ENCODE results near the gene MRPL22. TPM values are rescaled to one million over a fixed set of nuclear protein-coding genes. Genes with fewer than 3 reads are reported as not detected.
A peak's percentile ranks its signal among the peaks of the same experiment; 100 is the strongest.

The MRPL22 gene
- total and polyA plus RNA-seq, 7 donors, result 13.8 to 73.1 (median 40.0) TPM

DNA sequence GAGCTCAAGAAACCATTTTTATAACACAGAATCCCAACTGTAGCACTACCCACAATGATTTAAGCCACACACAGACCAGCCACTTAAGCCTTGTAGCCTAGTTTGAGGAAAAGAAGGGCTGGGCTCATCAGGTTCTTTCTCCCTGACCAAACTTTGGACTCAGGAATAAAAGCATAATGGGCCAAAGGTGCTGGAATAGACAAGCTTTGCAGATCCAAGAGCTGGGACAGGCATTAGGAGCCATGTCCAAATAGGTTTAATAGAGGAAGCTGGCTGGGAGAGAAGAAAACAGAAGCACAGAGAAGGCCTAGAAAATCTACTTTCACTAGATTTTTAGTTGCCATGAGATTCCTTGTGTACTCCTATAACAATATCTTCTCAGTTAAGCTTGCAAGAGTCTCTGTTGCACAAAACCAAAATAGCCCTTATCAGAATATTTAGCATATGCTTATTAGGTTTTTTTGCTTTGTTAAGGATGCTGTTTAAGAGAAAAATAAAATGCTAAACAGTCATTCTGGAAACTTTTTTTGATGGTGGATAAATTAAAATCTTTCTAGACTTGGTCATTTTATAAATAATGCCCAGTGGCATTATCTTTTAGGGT is 44.2 kb upstream of the MRPL22 start:
- H3K27ac ChIP-seq, result no peak overlapping the region
- no peak for DNase-seq
- no peaks in the 10 kb centered on the region for H3K27me3 ChIP-seq
- intact Hi-C loops (cut with DNase I), result no loop called here
- H3K4me3 ChIP-seq, result no peak overlapping the region
- no peaks in the 10 kb centered on the region for H3K9me3 ChIP-seq
- no peaks in the 10 kb centered on the region for H3K4me1 ChIP-seq
- no peak for TF ChIP-seq POLR2A (IDR thresholded peaks at IDR 0.05)
- no peak for TF ChIP-seq EP300 (IDR thresholded peaks at IDR 0.05)
- TF ChIP-seq POLR2AphosphoS5 (IDR thresholded peaks at IDR 0.05), result no peak
- TF ChIP-seq, protein P1, sequence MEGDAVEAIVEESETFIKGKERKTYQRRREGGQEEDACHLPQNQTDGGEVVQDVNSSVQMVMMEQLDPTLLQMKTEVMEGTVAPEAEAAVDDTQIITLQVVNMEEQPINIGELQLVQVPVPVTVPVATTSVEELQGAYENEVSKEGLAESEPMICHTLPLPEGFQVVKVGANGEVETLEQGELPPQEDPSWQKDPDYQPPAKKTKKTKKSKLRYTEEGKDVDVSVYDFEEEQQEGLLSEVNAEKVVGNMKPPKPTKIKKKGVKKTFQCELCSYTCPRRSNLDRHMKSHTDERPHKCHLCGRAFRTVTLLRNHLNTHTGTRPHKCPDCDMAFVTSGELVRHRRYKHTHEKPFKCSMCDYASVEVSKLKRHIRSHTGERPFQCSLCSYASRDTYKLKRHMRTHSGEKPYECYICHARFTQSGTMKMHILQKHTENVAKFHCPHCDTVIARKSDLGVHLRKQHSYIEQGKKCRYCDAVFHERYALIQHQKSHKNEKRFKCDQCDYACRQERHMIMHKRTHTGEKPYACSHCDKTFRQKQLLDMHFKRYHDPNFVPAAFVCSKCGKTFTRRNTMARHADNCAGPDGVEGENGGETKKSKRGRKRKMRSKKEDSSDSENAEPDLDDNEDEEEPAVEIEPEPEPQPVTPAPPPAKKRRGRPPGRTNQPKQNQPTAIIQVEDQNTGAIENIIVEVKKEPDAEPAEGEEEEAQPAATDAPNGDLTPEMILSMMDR (IDR thresholded peaks at IDR 0.05), result no peak
- H3K36me3 ChIP-seq, result peaks cover 9 to 100% (median 51%) of the 10 kb centered on the region in 4 donors

DNA sequence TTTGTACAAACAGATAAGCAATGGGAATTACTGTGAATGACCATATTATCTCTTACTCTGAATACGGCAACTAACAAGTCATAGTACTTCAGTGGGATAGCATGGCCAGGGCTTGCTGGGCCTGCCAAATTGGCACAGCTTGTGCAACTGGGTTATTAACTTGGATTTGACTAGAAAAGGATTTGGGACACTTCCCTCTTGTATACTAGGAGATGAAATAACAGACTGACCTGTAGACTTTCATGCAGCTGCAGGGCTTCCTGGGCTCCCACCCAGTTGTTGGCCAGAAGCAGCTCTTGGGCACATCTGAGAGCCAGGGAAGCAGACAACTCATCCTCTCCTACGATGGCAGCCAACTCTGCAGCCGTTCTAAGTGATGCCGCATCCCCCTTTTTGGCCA is 42.7 kb upstream of the MRPL22 start:
- intact Hi-C loops (cut with DNase I), result no loop called here
- no peak for TF ChIP-seq POLR2AphosphoS5 (IDR thresholded peaks at IDR 0.05)
- TF ChIP-seq, protein P1 (IDR thresholded peaks at IDR 0.05), result no peak
- no peak for TF ChIP-seq POLR2A (IDR thresholded peaks at IDR 0.05)
- no peak for TF ChIP-seq EP300 (IDR thresholded peaks at IDR 0.05)
- WGBS, 2 donors, result 94 to 95% methylated on average over 4 of the region's 4 CpGs
- no peak overlapping the region for H3K27ac ChIP-seq
- no peaks in the 10 kb centered on the region for H3K27me3 ChIP-seq
- peaks cover 9 to 100% (median 52%) of the 10 kb centered on the region in 4 donors for H3K36me3 ChIP-seq
- no peaks in the 10 kb centered on the region for H3K4me1 ChIP-seq
- no peak for DNase-seq
- no peak overlapping the region for H3K4me3 ChIP-seq
- H3K9me3 ChIP-seq, result no peaks in the 10 kb centered on the region

DNA sequence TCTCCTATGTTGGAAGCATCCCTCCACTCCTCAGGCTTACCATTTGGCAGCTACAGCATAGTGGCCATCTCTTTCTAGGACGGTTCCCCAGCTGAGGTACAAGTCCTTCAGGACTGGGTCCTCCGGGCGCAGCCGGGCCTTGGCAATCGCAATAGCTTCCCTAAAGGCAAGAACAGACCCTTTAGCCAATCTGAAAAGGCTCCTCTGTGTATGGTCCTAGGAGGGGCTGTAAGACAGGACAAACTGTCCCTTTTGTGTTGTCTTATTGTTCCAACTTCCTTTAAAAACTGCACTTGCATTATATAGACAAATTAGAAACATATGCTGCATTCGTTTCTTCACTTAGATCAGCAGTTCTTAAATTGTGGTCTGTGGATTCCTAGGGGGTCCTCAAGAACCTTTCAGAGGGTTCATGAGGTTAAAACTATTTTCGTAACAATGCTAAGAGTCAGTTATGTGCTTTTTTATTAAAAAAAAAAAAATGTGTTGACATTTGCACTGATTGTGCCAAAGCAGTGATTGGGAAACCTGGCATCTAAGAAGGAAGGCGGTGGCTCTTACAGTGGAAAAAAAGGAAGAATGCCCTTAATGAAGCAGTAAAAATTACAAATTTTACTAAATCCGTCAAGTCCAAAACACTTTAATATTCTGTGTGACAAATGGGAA is 41.6 kb upstream of the MRPL22 start:
- Histone ChIP-seq H3K27me3 (no peaks in the 10 kb centered on the region), H3K36me3 (peaks cover 9 to 100% (median 43%) of the 10 kb centered on the region in 4 donors), H3K9me3 (no peaks in the 10 kb centered on the region), H3K27ac (peak overlapping the region in 1 of 4 donors; percentile 55), H3K4me3 (no peak overlapping the region), H3K4me1 (no peaks in the 10 kb centered on the region)
- no peak for TF ChIP-seq POLR2A (IDR thresholded peaks at IDR 0.05)
- TF ChIP-seq, protein P1 (IDR thresholded peaks at IDR 0.05), result no peak
- no peak for TF ChIP-seq EP300 (IDR thresholded peaks at IDR 0.05)
- TF ChIP-seq POLR2AphosphoS5 (IDR thresholded peaks at IDR 0.05), result no peak
- 96 to 97% methylated on average over 9 of the region's 9 CpGs for WGBS, 2 donors
- intact Hi-C loops (cut with DNase I), result no loop called here
- no peak for DNase-seq

DNA sequence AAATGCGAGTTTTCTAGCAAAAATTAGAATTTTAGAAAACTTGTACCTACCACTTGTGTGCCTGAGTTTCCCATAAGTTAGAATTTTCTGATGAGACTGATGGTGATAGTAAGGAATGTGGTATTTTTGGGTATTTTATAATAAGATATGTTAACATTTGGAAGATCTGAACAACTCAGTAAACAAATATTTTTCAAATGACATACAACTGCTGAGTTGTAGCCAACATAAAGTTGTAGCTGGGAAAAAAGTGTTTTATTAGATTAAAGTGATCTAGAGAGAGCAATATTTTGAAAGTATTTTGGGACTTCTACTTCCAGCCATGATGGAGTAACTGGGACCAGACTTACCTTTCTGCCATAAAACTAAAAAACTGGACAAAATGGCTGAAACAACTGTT is 40.8 kb upstream of the MRPL22 start:
- H3K4me3 ChIP-seq, result no peak overlapping the region
- H3K27me3 ChIP-seq, result no peaks in the 10 kb centered on the region
- DNase-seq, result no peak
- H3K36me3 ChIP-seq, result peaks cover 9 to 100% (median 44%) of the 10 kb centered on the region in 4 donors
- no peaks in the 10 kb centered on the region for H3K9me3 ChIP-seq
- peak overlapping the region in 1 of 4 donors; percentile 55 for H3K27ac ChIP-seq
- no peak for TF ChIP-seq EP300 (IDR thresholded peaks at IDR 0.05)
- TF ChIP-seq, protein P1 (IDR thresholded peaks at IDR 0.05), result no peak
- no peak for TF ChIP-seq POLR2AphosphoS5 (IDR thresholded peaks at IDR 0.05)
- no peak for TF ChIP-seq POLR2A (IDR thresholded peaks at IDR 0.05)
- H3K4me1 ChIP-seq, result no peaks in the 10 kb centered on the region
- intact Hi-C loops (cut with DNase I), result no loop called here
- 96% methylated on average over 1 of the region's 1 CpG for WGBS, 2 donors
